Measurements from ENCODE around the gene GABBR1.
A peak's percentile ranks its signal among the peaks of the same experiment; 100 is the strongest.

The GABBR1 gene

DNA sequence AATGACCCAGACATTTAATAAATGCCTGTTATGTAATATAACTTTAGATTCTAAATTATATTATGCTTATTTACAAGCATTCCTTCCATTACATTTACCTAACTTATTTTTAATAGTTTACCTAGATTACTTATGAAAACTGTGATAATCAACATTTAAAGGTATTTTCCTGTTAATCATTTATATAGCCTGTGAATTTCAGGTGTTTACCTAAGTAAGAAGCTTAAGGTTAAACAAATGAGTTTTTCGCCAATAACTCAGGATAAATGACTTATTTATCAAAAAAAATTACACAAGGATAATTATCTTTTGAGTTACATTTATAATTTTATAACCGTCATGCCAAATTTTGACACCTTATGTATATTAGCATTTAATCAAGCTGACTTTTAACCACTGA is 108.9 kb downstream of the GABBR1 start:
- no peak for DNase-seq

DNA sequence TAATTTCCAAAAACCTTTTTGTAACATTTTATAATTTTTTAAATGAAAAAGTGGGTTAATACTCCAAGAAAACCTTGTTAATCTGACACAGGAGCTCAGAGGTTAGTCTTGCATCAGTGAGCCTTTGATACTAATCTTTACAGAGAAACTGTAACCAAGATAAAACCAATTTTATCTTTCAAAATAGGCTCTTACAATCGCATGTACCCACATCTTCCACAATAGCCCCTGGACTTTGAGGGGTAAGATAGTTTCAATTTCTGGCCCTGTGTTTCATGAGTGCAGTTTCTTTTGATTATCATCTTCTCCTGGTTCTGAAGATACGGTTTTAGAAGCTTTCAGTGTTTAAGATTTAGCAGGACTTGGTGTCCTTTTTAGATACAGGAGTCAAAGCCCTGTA is 110.8 kb downstream of the GABBR1 start:
- no peak for DNase-seq

GRCh38 chr6:29521006-29521680 is 111.8 kb downstream of the GABBR1 start:
- no peak for DNase-seq

DNA sequence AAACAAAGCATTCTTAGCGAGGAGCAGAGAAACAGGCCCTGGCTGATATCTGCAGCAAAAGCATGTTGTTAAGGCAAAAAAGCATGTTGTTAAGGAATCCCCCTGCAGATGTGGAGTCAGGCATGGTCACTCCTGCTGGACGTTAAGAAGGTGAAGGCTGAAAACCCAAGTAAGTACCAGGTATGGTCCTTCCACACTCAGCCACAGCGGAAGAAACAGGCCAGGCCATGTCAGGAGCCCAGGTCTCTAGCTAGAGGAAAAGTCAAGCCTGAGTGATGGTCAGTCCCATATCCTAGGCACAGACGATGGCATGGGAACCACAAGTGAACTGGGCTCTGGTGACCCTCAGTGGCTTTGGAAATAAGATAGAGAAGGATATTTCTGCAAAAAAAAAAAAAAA is 112.8 kb downstream of the GABBR1 start:
- no peak for DNase-seq

GRCh38 chr6:29519291-29520010 is 113.5 kb downstream of the GABBR1 start:
- DNase-seq: no peak

- DNase-seq: no peak
Observed at GRCh38 chr6:29517728-29518440, 115.1 kb downstream of the GABBR1 start.

- DNase-seq: no peak
Observed at GRCh38 chr6:29517245-29517644, 115.7 kb downstream of the GABBR1 start.

GRCh38 chr6:29516108-29516507 is 116.9 kb downstream of the GABBR1 start:
- DNase-seq: peak; percentile 85

GRCh38 chr6:29510746-29511300 is 122.2 kb downstream of the GABBR1 start:
- no peak for DNase-seq

GRCh38 chr6:29510202-29510601 is 122.8 kb downstream of the GABBR1 start:
- DNase-seq: peak; percentile 34
